H1 (cell line): ENCODE results near the gene HENMT1. TPM values are rescaled to one million over a fixed set of nuclear protein-coding genes. Genes with fewer than 3 reads are reported as not detected.

Source experiments
- CTCF ChIA-PET: fragments of 300-600 bp; sonication (Branson Sonifier 250); formaldehyde crosslinking; loops from one replicate; lab custom pipeline; 2021; ENCODE audit not compliant: partially characterized antibody; lab: Charles Lee
- POLR2A ChIA-PET: fragments of 300-600 bp; sonication (Branson Sonifier 250); formaldehyde crosslinking; loops from one replicate; lab custom pipeline; 2021; ENCODE audit warnings: inconsistent platforms; ENCODE audit not compliant: partially characterized antibody; lab: Charles Lee
- DNase-seq, 2 experiments: peaks; one replicate each; pipeline versions ENCODE4 v3.0.0 to v3.0.0-alpha.2; 2010 to 2022; ENCODE audit warnings: low spot score in 2 of 2, low read depth in 1 of 2, mixed read lengths in 1 of 2
- FAIRE-seq: peaks from 2 replicates; lab custom pipeline; 2011; peaks lifted over from hg19 to GRCh38; lab: Jason Lieb, UNC
- H2AFZ ChIP-seq: 2 replicates; pipeline ENCODE4 v1.8.1; 2012; ENCODE audit warnings: low read length, inconsistent platforms
- H2AK5ac ChIP-seq: 2 replicates; pipeline ENCODE4 v1.6.1; 2013; ENCODE audit warnings: low read depth, low read length
- H2BK120ac ChIP-seq: replicated peaks from 2 replicates; pipeline ENCODE3; 2013; ENCODE audit warnings: low read depth, low read length, inconsistent platforms
- H2BK12ac ChIP-seq: 2 replicates; pipeline ENCODE4 v1.6.1; 2013; ENCODE audit warnings: low read depth, low read length
- H2BK15ac ChIP-seq: 2 replicates; pipeline ENCODE4 v1.6.1; 2013; ENCODE audit warnings: low read length
- H2BK20ac ChIP-seq: 2 replicates; pipeline ENCODE4 v1.6.1; 2013; ENCODE audit warnings: low read length
- H2BK5ac ChIP-seq: 2 replicates; pipeline ENCODE4 v1.6.1; 2013; ENCODE audit warnings: low read depth, low read length
- H3K14ac ChIP-seq: 2 replicates; pipeline ENCODE4 v1.6.1; 2013; ENCODE audit warnings: inconsistent platforms; ENCODE audit not compliant: insufficient read length
- H3K18ac ChIP-seq: 2 replicates; pipeline ENCODE4 v1.6.1; 2013; ENCODE audit warnings: low read length; ENCODE audit errors: extremely low read depth
- H3K23ac ChIP-seq: 2 replicates; pipeline ENCODE4 v1.6.1; 2013; ENCODE audit warnings: inconsistent platforms; ENCODE audit not compliant: insufficient read length
- H3K23me2 ChIP-seq: 2 replicates; pipeline ENCODE4 v1.6.1; 2013; ENCODE audit warnings: low read depth, low read length
- H3K27ac ChIP-seq: 2 replicates; pipeline ENCODE4 v1.6.1; 2011; ENCODE audit warnings: low read depth, low read length, inconsistent platforms
- H3K27me3 ChIP-seq, 4 experiments: replicated peaks in 1 of 4; 1 replicate in 1 of 4; 2 replicates in 3 of 4; pipeline versions ENCODE4 v1.6.1 to v1.8.1; 2011 to 2013; ENCODE audit warnings: low read length in 3 of 4, mild to moderate bottlenecking in 3 of 4, inconsistent platforms in 2 of 4, mixed read lengths in 2 of 4, moderate library complexity in 1 of 4; ENCODE audit not compliant: control insufficient read depth in 3 of 4, insufficient read depth in 3 of 4; ENCODE audit errors: extremely low read depth in 1 of 4
- H3K36me3 ChIP-seq, 4 experiments: 2 replicates each; pipeline versions ENCODE4 v1.6.1 to v1.8.1; 2011 to 2013; ENCODE audit warnings: mild to moderate bottlenecking in 4 of 4, low read length in 3 of 4, moderate library complexity in 2 of 4, control low read depth in 1 of 4, inconsistent platforms in 1 of 4; ENCODE audit not compliant: insufficient read depth in 4 of 4, control insufficient read depth in 2 of 4
- H3K4ac ChIP-seq: replicated peaks from 2 replicates; pipeline ENCODE3; 2013; ENCODE audit warnings: low read length, low read depth, mixed read lengths, inconsistent platforms; ENCODE audit not compliant: insufficient read length
- H3K4me1 ChIP-seq, 4 experiments: replicated peaks in 1 of 4; 1 replicate in 1 of 4; 2 replicates in 3 of 4; pipeline versions ENCODE4 v1.6.1 to v1.8.1; 2011 to 2013; ENCODE audit warnings: low read length in 3 of 4, inconsistent platforms in 2 of 4, mixed read lengths in 1 of 4; ENCODE audit not compliant: insufficient read depth in 4 of 4, control insufficient read depth in 3 of 4
- H3K4me2 ChIP-seq, 2 experiments: 2 replicates each; pipeline versions ENCODE4 v1.6.1 to v1.8.1; 2011 to 2013; ENCODE audit warnings: low read depth in 2 of 2, low read length in 2 of 2, control low read depth in 1 of 2, inconsistent platforms in 1 of 2, mild to moderate bottlenecking in 1 of 2; ENCODE audit not compliant: insufficient read depth in 1 of 2
- H3K4me3 ChIP-seq, 4 experiments: fragments of 200-600, 300-600 bp in 1 of 4; sonication (generic), shearing (Covaris generic), sonication (Bioruptor Twin) in 1 of 4; 2 replicates each; pipeline versions ENCODE4 v1.5.1 to v1.8.1; 2011 to 2016; ENCODE audit warnings: low read length in 4 of 4, low read depth in 3 of 4, control low read depth in 2 of 4, inconsistent platforms in 2 of 4, mild to moderate bottlenecking in 2 of 4, mixed read lengths in 1 of 4, moderate library complexity in 1 of 4; ENCODE audit not compliant: insufficient read depth in 2 of 4; ENCODE audit errors: extremely low read depth in 1 of 4
- H3K56ac ChIP-seq: replicated peaks from 2 replicates; pipeline ENCODE3; 2013; ENCODE audit warnings: low read depth, mild to moderate bottlenecking, mixed read lengths, low read length, inconsistent platforms; ENCODE audit not compliant: insufficient read length
- H3K79me1 ChIP-seq: 2 replicates; pipeline ENCODE4 v1.6.1; 2013; ENCODE audit warnings: low read depth, low read length, control low read depth
- H3K79me2 ChIP-seq, 2 experiments: 2 replicates each; pipeline versions ENCODE4 v1.6.1 to v1.8.1; 2012 to 2013; ENCODE audit warnings: low read length in 2 of 2, mild to moderate bottlenecking in 2 of 2, inconsistent platforms in 1 of 2; ENCODE audit not compliant: insufficient read depth in 2 of 2, control insufficient read depth in 1 of 2
- H3K9ac ChIP-seq, 4 experiments: replicated peaks in 1 of 4; 1 replicate in 1 of 4; 2 replicates in 3 of 4; pipeline versions ENCODE4 v1.6.1 to v1.8.1; 2011 to 2013; ENCODE audit warnings: low read depth in 3 of 4, low read length in 3 of 4, control low read depth in 2 of 4, mild to moderate bottlenecking in 2 of 4, moderate library complexity in 2 of 4, inconsistent platforms in 1 of 4; ENCODE audit errors: extremely low read depth in 1 of 4
- H3K9me3 ChIP-seq, 2 experiments: 2 replicates each; pipeline versions ENCODE4 v1.6.1 to v1.8.1; 2012 to 2013; ENCODE audit warnings: mild to moderate bottlenecking in 2 of 2, moderate library complexity in 2 of 2, control low read depth in 1 of 2, inconsistent platforms in 1 of 2, low read depth in 1 of 2, low read length in 1 of 2, mixed read lengths in 1 of 2; ENCODE audit not compliant: insufficient read depth in 2 of 2
- H4K20me1 ChIP-seq, 2 experiments: replicated peaks in 1 of 2; 2 replicates each; pipeline versions ENCODE3 to v1.8.1; 2011 to 2013; ENCODE audit warnings: inconsistent platforms in 2 of 2, low read length in 2 of 2, mild to moderate bottlenecking in 1 of 2; ENCODE audit not compliant: insufficient read depth in 2 of 2, control insufficient read depth in 1 of 2
- H4K5ac ChIP-seq: 2 replicates; pipeline ENCODE4 v1.6.1; 2013; ENCODE audit warnings: low read length, low read depth, mixed read lengths, inconsistent platforms; ENCODE audit not compliant: insufficient read length
- H4K8ac ChIP-seq: 2 replicates; pipeline ENCODE4 v1.8.0; 2013; ENCODE audit warnings: mild to moderate bottlenecking, moderate library complexity, low read length, inconsistent platforms; ENCODE audit not compliant: insufficient read depth; ENCODE audit errors: extremely low read depth
- H4K91ac ChIP-seq: replicated peaks from 2 replicates; pipeline ENCODE3; 2013; ENCODE audit warnings: low read length, mixed read lengths, inconsistent platforms; ENCODE audit not compliant: insufficient read length
- CEBPB ChIP-seq: IDR thresholded peaks from 2 replicates; pipeline ENCODE4 v1.6.1; 2012; ENCODE audit warnings: low read depth, low read length
- HDAC6 ChIP-seq: IDR thresholded peaks from one replicate; pipeline ENCODE4 v1.7.1; 2012; ENCODE audit warnings: low read depth, mild to moderate bottlenecking, inconsistent platforms, low read length, moderate library complexity
- SIRT6 ChIP-seq: IDR thresholded peaks from one replicate; pipeline ENCODE4 v1.7.1; 2012; ENCODE audit warnings: low read length, inconsistent platforms
- WGBS, 2 experiments: shearing (Covaris generic) in 1 of 2; methylation state at CpG; one replicate each; pipeline versions ENCODE4 v1.1.6 to v1.1.7; 2013 to 2015; ENCODE audit warnings: low lambda C conversion rate in 2 of 2, mixed read lengths in 2 of 2, inconsistent platforms in 1 of 2, low coverage in 1 of 2, missing lambda C conversion rate in 1 of 2; ENCODE audit not compliant: insufficient replicate concordance in 2 of 2, insufficient coverage in 1 of 2, insufficient read length in 1 of 2; ENCODE audit errors: extremely low coverage in 1 of 2, missing lambda C conversion rate in 1 of 2; 5-methylcytosine and 5-hydroxymethylcytosine counted together
- polyA plus RNA-seq, 7 experiments: library from polyadenylated mRNA; depleted of rRNA in 3 of 7; stranded (reverse) in 5 of 7; unstranded in 2 of 7; fragments of >200 nt in 5 of 7; fragments of 200-250 nt in 2 of 7; gene quantifications; 1 replicate in 5 of 7; 2 replicates in 1 of 7; 4 replicates in 1 of 7; pipeline versions ENCODE4 v1.2.1 to v1.2.3, GENCODE V29; 2011 to 2013; ENCODE audit warnings: missing spikeins in 2 of 7, mixed read lengths in 2 of 7
- total RNA-seq: library from RNA; stranded (reverse); fragmentation: NEBNext Ultra II Directional; extraction: Animal tissue kit (Norgen Biotek cat#: 25700); gene quantifications from 2 replicates; pipeline ENCODE4 v1.2.1, GENCODE V29; 2021

The HENMT1 gene
- total and polyA plus RNA-seq, 2 of the 8 experiments (the other 6 are each of a cell fraction or from before 2014, with no cell fraction given) = 2.9 to 5.6 TPM

- Histone ChIP-seq H2AK5ac (no peak overlapping the region), H3K36me3 (no peaks in the 10 kb centered on the region), H3K79me2 (no peaks in the 10 kb centered on the region), H3K9ac (0 out of 7 replicates have a peak overlapping the region, but pooled peaks of 1 of the 4 experiments have one; percentile 22), H2AFZ (peak overlapping the region; percentile 28; the same call in 1 of the 2 replicates), H2BK20ac (no peak overlapping the region), H4K5ac (no peak overlapping the region), H2BK5ac (no peak overlapping the region), H4K91ac (no peak overlapping the region), H4K20me1 (no peaks in the 10 kb centered on the region), H2BK120ac (no peak overlapping the region), H3K9me3 (no peaks in the 10 kb centered on the region), H2BK12ac (no peak overlapping the region), H3K4ac (no peak overlapping the region), H3K56ac (no peak overlapping the region), H4K8ac (no peak overlapping the region), H2BK15ac (no peak overlapping the region), H3K27me3 (peaks cover 0 to 1% (median 0%) of the 10 kb centered on the region in 4 experiments; a peak in 1 of 7 replicates), H3K4me3 (no peak overlapping the region), H3K23me2 (no peaks in the 10 kb centered on the region), H3K79me1 (no peaks in the 10 kb centered on the region), H3K4me2 (no peak overlapping the region), H3K27ac (no peak overlapping the region), H3K14ac (no peak overlapping the region), H3K18ac (no peak overlapping the region), H3K23ac (no peak overlapping the region), H3K4me1 (no peaks in the 10 kb centered on the region)
- ChIA-PET CTCF (interaction anchor here (0.8 to 1.8 kb wide), 7 partner anchors 38 to 134 kb away, joined by 3 to 4 read pairs (median 3); partner anchors contain the start of gene PRPF38B), POLR2A (interaction anchor here (0.5 to 1.7 kb wide), 5 partner anchors 9 to 18 kb away, joined by 3 to 5 read pairs (median 3); partner anchors contain the start of gene HENMT1)
- peak; percentile 91 for TF ChIP-seq CEBPB
- no peak for TF ChIP-seq SIRT6
- no peak for TF ChIP-seq HDAC6
- no peak for FAIRE-seq
- 96% methylated on average over 11 of the region's 11 CpGs; no CpG with 5 or more reads in 1 of the 2 experiments for WGBS, 2 experiments
- DNase-seq = no peak
Observed at GRCh38 chr1:108646648-108647269, 14.1 kb downstream of the HENMT1 start.
